Brain microvascular endothelial cell (primary cell): Measurements from ENCODE around the gene DTX1.

Source experiments
- DNase-seq: peaks from one replicate; pipeline ENCODE4 v3.0.0-alpha.2; 2020
- H3K27ac ChIP-seq: fragments of 250-450 bp; sonication (Bioruptor Pico); 2 replicates; pipeline ENCODE4 v1.5.1; 2020; ENCODE audit warnings: mild to moderate bottlenecking, moderate library complexity
- H3K27me3 ChIP-seq: fragments of 250-450 bp; sonication (Bioruptor Pico); replicated peaks from 2 replicates; pipeline ENCODE4 v1.5.1; 2020; ENCODE audit warnings: mild to moderate bottlenecking
- H3K36me3 ChIP-seq: fragments of 250-450 bp; sonication (Bioruptor Pico); replicated peaks from 2 replicates; pipeline ENCODE4 v1.5.1; 2020; ENCODE audit warnings: mild to moderate bottlenecking
- H3K4me3 ChIP-seq: 2 replicates; pipeline ENCODE4 v1.5.1; 2011; ENCODE audit warnings: low read depth, mild to moderate bottlenecking, control low read depth, low read length, moderate library complexity
- in situ Hi-C: cut with HindIII; loops from 2 replicates; pipeline ENCODE4 v1.10.0; 2017; ENCODE audit warnings: low sequenced_read_pairs, low pct_ligation_motif_present
- TF ChIP-seq, protein P1 (sequence below): IDR thresholded peaks from 2 replicates; pipeline ENCODE4 v1.5.1; 2011; ENCODE audit warnings: low read depth, mild to moderate bottlenecking, moderate library complexity, low read length, control low read depth, inconsistent platforms; ENCODE audit errors: missing control alignments

Gene DTX1

DNA sequence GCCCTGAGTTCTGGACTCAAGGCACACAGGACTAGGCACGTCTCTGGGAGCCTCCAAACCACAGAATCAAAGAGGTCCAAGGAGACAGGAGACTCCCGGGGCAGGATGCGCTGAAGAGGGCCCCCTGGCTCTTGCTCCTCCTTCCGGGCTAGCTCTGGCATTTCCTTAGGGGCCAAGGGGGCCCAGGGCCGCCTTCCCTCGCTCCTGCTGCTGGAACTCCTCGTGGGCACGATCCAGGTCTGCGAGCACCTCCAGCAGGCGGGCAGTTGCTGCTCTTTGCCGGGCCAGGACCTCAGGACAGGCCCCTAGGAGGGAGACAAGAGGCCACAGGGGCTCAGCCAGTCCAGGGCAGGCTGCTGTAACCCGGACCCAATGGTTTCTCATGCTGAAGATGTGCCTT, 43.2 kb downstream of the DTX1 start:
- Histone ChIP-seq H3K27ac (no peak overlapping the region), H3K4me3 (no peak overlapping the region), H3K27me3 (peaks cover 5% of the 10 kb centered on the region), H3K36me3 (no peaks in the 10 kb centered on the region)
- no peak for DNase-seq
- in situ Hi-C loops = no loop called here
- TF ChIP-seq, protein P1, sequence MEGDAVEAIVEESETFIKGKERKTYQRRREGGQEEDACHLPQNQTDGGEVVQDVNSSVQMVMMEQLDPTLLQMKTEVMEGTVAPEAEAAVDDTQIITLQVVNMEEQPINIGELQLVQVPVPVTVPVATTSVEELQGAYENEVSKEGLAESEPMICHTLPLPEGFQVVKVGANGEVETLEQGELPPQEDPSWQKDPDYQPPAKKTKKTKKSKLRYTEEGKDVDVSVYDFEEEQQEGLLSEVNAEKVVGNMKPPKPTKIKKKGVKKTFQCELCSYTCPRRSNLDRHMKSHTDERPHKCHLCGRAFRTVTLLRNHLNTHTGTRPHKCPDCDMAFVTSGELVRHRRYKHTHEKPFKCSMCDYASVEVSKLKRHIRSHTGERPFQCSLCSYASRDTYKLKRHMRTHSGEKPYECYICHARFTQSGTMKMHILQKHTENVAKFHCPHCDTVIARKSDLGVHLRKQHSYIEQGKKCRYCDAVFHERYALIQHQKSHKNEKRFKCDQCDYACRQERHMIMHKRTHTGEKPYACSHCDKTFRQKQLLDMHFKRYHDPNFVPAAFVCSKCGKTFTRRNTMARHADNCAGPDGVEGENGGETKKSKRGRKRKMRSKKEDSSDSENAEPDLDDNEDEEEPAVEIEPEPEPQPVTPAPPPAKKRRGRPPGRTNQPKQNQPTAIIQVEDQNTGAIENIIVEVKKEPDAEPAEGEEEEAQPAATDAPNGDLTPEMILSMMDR = no peak

DNA sequence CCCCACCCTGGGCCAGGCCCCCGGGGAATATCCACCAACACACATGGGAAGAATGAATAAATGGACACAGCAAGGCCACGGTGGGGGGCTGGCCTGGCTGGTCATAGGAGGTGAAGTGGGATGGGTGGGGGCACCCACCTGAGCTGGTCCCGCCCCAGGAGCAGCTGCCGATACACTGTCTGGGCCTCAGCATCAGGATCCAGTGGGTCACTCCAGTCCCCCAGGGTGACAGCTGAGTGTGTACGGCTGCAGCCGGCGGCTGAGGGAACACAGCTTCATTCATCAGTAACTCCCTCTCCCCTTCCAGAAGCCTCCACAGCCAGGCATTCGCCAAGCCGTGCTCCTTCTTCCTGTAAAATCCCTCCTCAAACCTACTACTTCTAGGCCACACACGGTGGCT, 45.2 kb downstream of the DTX1 start:
- in situ Hi-C loops = no loop called here
- peaks cover 5% of the 10 kb centered on the region for H3K27me3 ChIP-seq
- H3K27ac ChIP-seq = no peak overlapping the region
- DNase-seq = no peak
- no peak overlapping the region for H3K4me3 ChIP-seq
- TF ChIP-seq, protein P1 = no peak
- H3K36me3 ChIP-seq = no peaks in the 10 kb centered on the region

DNA sequence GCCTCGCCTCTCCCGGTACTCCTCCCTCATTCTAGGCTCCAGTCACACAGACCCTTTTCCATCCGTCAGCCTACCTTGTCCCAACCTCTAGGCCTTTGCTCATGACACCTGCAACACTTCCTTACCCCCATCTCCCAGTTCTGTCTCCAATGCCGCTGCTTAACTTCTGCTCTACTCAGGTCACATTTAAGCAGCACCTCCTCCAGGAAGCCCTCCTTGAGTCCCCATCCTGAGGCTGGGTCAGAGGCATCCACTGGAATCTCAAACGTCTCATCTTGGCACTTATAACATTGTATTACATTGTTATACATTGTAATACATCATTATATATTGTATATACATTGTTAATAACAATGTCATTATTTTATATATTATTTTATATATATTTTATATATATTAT, 46.3 kb downstream of the DTX1 start:
- in situ Hi-C loops = no loop called here
- Histone ChIP-seq H3K36me3 (no peaks in the 10 kb centered on the region), H3K4me3 (no peak overlapping the region), H3K27ac (no peak overlapping the region), H3K27me3 (peaks cover 5% of the 10 kb centered on the region)
- TF ChIP-seq, protein P1 = no peak
- no peak for DNase-seq

DNA sequence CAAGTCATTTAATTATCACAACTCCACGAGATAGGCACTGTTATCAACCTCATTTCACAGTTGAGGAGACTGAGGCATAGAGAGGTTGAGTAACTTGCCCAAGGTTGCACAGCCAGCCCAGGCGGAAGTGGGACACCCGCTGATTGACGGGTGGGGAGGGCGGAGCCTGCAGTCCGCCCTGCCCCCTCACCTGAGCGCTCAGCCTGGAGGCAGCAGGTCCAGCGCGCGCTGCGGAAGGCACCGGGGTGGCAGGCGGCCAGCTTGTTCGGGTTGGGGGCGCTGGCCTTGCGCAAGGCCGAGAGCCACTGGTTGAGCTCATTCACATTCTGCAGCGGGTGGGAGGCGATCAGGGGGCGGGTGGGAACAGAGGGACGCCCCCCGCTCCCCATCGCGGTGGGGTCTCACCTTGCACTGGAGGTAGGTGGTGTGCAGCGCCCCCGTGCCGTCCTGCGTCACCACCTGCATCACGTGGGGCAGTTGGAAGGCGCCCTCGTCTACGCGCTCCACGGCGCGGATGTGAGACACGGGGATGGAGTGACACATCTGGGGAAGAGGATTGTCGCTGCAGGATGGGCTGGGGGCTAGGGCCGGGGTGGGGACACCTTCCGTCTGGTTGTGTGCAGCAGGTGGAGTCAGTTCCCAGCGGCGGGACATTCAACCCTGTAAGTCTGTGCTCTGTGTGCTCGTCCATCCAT, 47.4 kb downstream of the DTX1 start:
- H3K36me3 ChIP-seq = no peaks in the 10 kb centered on the region
- no peak overlapping the region for H3K4me3 ChIP-seq
- no peak overlapping the region for H3K27ac ChIP-seq
- TF ChIP-seq, protein P1 = no peak
- H3K27me3 ChIP-seq = peaks cover 5% of the 10 kb centered on the region
- no peak for DNase-seq
- in situ Hi-C loops = no loop called here

DNA sequence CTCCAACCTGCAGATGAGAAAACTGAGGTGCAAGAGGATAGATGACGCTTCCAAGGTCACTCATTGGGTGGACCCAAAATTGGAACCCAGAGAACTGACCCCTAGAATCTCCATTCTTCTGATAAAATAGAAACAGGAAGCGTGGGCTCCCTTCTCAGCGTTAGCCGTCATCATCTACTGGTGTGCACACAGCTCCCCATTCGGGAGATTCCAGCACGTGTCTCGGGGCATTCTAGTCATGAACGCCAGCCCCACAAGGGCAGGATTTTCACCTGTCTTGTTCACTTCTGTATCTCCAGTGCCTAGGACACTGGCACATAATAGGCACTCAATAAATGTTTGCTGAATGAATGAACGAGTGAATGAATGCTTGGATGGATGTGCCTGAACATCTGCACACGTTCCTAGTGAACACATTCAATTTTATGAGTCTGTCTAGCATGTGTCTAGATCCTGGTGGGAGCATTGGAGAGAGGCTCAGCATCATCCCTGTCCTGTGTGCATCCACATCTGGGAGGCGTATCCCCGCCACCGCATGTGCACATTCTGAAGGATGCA, 48.5 kb downstream of the DTX1 start:
- TF ChIP-seq, protein P1 = no peak
- Histone ChIP-seq H3K27me3 (peaks cover 8% of the 10 kb centered on the region), H3K4me3 (no peak overlapping the region), H3K36me3 (no peaks in the 10 kb centered on the region), H3K27ac (no peak overlapping the region)
- no peak for DNase-seq
- in situ Hi-C loops = no loop called here

DNA sequence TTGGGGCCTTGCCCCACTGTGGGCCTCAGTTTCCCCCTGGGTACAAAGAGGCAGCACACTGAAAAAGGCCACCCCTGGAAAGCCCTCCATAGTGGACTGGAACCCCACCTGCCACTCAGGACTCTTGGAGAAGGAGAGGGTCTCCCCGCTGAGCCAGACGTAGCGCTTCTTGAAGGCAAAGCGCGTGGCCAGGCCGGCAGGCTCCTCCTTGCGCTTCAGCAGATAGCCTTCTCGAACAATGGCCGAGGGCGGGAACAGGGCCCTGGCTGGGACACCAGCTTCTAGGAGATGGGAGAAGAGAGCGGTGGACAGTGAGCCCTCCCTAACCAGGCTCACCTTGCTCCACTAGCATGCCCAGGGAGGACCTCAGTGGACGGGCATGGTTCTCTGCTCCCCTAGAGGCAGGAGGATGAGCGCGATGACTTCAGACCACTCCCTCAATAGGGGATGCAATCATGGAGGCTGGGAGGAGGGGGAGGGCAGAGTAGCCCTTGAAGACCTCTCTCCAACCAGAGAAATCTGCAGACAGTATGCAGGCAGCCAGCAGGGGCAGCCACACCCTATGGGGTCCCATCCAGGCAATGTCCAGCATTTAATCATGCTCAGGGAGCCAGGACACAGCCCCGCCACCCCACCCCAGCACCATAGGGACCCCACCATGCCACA, 49.2 kb downstream of the DTX1 start:
- DNase-seq = no peak
- TF ChIP-seq, protein P1 = no peak
- in situ Hi-C loops = no loop called here

More for the DNA sequence above, 49.2 kb downstream of the DTX1 start:
- Histone ChIP-seq H3K27me3 (peaks cover 8% of the 10 kb centered on the region), H3K4me3 (no peak overlapping the region), H3K27ac (no peak overlapping the region), H3K36me3 (no peaks in the 10 kb centered on the region)
